HG02884 (cell line): ENCODE data around the gene IQCC.

Experiments used
- ATAC-seq: cut with Tn5 transposase; IDR thresholded peaks from one replicate; pipeline ENCODE4 v1.9.1; 2021; ENCODE audit warnings: mild to moderate bottlenecking, moderate library complexity; ENCODE audit not compliant: unreplicated experiment

Gene IQCC

GRCh38 chr1:32195531-32195930, 9.9 kb upstream of the IQCC start:
- no peak for ATAC-seq

- ATAC-seq = no peak
These were observed 9.3 kb upstream of the IQCC start for GRCh38 chr1:32195972-32196823.

- ATAC-seq = no peak
These were observed 8.4 kb upstream of the IQCC start for GRCh38 chr1:32197074-32197473.

GRCh38 chr1:32197837-32198236, 7.6 kb upstream of the IQCC start:
- ATAC-seq = no peak

- no peak for ATAC-seq
These were observed 7.0 kb upstream of the IQCC start for GRCh38 chr1:32198237-32199042.

GRCh38 chr1:32199043-32199716, 6.3 kb upstream of the IQCC start:
- no peak for ATAC-seq

- no peak for ATAC-seq
These were observed 5.8 kb upstream of the IQCC start for GRCh38 chr1:32199717-32200072.

GRCh38 chr1:32200226-32201010, 5.1 kb upstream of the IQCC start, which contains the start of gene CCDC28B:
Gene CCDC28B (plus strand): TSS chr1:32200595. CDS start chr1:32201936, 1,341 bp downstream.
- no peak for ATAC-seq

- no peak for ATAC-seq
These were observed 4.2 kb upstream of the IQCC start for GRCh38 chr1:32201011-32201855.

GRCh38 chr1:32204943-32205361, 519 bp upstream of the IQCC start:
- ATAC-seq = no peak

- no peak for ATAC-seq
These were observed 3.0 kb downstream of the IQCC start for GRCh38 chr1:32208469-32208868.

- ATAC-seq = no peak
These were observed 3.4 kb downstream of the IQCC start, which contains the start of gene DCDC2B for GRCh38 chr1:32208891-32209328. Gene DCDC2B (plus strand): TSS chr1:32209089. CDS start chr1:32209094, 5 bp downstream.

- no peak for ATAC-seq
These were observed 10.4 kb downstream of the IQCC start for GRCh38 chr1:32215629-32216480.

- ATAC-seq = no peak
These were observed 11.1 kb downstream of the IQCC start for GRCh38 chr1:32216566-32216965.

- ATAC-seq = no peak
These were observed 13.6 kb downstream of the IQCC start for GRCh38 chr1:32219022-32219421.

GRCh38 chr1:32220746-32221580, 15.5 kb downstream of the IQCC start:
- no peak for ATAC-seq

GRCh38 chr1:32221581-32221979, 16.1 kb downstream of the IQCC start:
- ATAC-seq = no peak
